ENCODE results near the gene KANK4.

KANK4 gene

GRCh38 chr1:62336995-62337705 is 17.9 kb upstream of the KANK4 start:
- DNase-seq (ENCODE audit: low read depth in 2 of 2) = no peak

GRCh38 chr1:62336638-62336994 is 17.4 kb upstream of the KANK4 start:
- DNase-seq (ENCODE audit: low read depth in 2 of 2) = no peak

- no peak for DNase-seq (ENCODE audit: low read depth in 2 of 2)
These were observed 16.4 kb upstream of the KANK4 start for GRCh38 chr1:62335656-62336055.

- no peak for DNase-seq (ENCODE audit: low read depth in 2 of 2)
These were observed 15.3 kb upstream of the KANK4 start for GRCh38 chr1:62334434-62334985.

- DNase-seq (ENCODE audit: low read depth in 2 of 2) = no peak
These were observed 14.2 kb upstream of the KANK4 start for GRCh38 chr1:62333441-62333840.

- DNase-seq (ENCODE audit: low read depth in 2 of 2) = no peak
These were observed 8.3 kb upstream of the KANK4 start for GRCh38 chr1:62327360-62328055.

GRCh38 chr1:62325681-62326080 is 6.4 kb upstream of the KANK4 start:
- DNase-seq (ENCODE audit: low read depth in 2 of 2) = no peak

- no peak for DNase-seq (ENCODE audit: low read depth in 2 of 2)
These were observed 5.8 kb upstream of the KANK4 start for GRCh38 chr1:62325081-62325480.

- DNase-seq (ENCODE audit: low read depth in 2 of 2) = no peak
These were observed 2.2 kb upstream of the KANK4 start for GRCh38 chr1:62321446-62321845.

GRCh38 chr1:62318320-62318755 is 896 bp downstream of the KANK4 start:
- no peak for DNase-seq (ENCODE audit: low read depth in 2 of 2)

GRCh38 chr1:62317021-62317768 is 2.0 kb downstream of the KANK4 start:
- DNase-seq (ENCODE audit: low read depth in 2 of 2) = no peak

- DNase-seq (ENCODE audit: low read depth in 2 of 2) = no peak
These were observed 3.1 kb downstream of the KANK4 start for GRCh38 chr1:62316135-62316534.

GRCh38 chr1:62315387-62315786 is 3.8 kb downstream of the KANK4 start:
- DNase-seq (ENCODE audit: low read depth in 2 of 2) = no peak

- no peak for DNase-seq (ENCODE audit: low read depth in 2 of 2)
These were observed 4.5 kb downstream of the KANK4 start for GRCh38 chr1:62314454-62315350.

- no peak for DNase-seq (ENCODE audit: low read depth in 2 of 2)
These were observed 6.5 kb downstream of the KANK4 start for GRCh38 chr1:62312698-62313097.

- DNase-seq (ENCODE audit: low read depth in 2 of 2) = no peak
These were observed 7.7 kb downstream of the KANK4 start for GRCh38 chr1:62311473-62311943.

- DNase-seq (ENCODE audit: low read depth in 2 of 2) = no peak
These were observed 9.3 kb downstream of the KANK4 start for GRCh38 chr1:62309906-62310305.

- DNase-seq (ENCODE audit: low read depth in 2 of 2) = no peak
These were observed 10.6 kb downstream of the KANK4 start for GRCh38 chr1:62308606-62309005.

- DNase-seq (ENCODE audit: low read depth in 2 of 2) = no peak
These were observed 11.2 kb downstream of the KANK4 start for GRCh38 chr1:62307895-62308492.

- DNase-seq (ENCODE audit: low read depth in 2 of 2) = no peak
These were observed 11.8 kb downstream of the KANK4 start for GRCh38 chr1:62307446-62307845.

GRCh38 chr1:62306065-62306464 is 13.2 kb downstream of the KANK4 start:
- no peak for DNase-seq (ENCODE audit: low read depth in 2 of 2)
